GM19395 (cell line): Measurements from ENCODE around the gene MRTFB.

Experiments
- ATAC-seq: cut with Tn5 transposase; IDR thresholded peaks from one replicate; pipeline ENCODE4 v1.9.1; 2021; ENCODE audit warnings: mild to moderate bottlenecking, moderate library complexity; ENCODE audit not compliant: unreplicated experiment

The MRTFB gene

DNA sequence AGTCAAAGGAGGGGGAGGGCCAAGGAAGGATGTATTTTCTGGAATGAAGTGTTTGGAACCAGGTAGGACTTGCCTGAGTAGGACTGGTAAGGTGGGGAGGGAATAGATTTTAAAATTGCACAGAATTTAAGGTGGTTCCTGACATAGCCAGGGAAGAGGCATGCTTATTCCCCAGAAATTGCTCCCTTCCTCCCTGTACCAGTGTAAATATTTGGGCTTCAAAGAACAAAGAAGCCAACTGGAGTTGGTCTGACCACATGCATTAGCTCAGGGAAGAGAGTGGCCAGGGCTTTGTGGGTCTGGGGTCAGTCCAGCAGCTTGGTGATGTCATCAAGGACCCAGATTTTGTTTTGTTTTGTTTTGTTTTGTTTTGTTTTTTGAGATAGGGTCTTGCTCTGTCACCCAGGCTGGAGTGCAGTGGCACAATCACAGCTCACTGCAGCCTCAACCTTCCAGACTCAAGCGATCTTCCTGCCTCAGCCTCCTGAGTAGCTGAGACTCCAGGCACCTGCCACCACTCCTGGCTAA is 9.3 kb upstream of the MRTFB start:
- no peak for ATAC-seq

DNA sequence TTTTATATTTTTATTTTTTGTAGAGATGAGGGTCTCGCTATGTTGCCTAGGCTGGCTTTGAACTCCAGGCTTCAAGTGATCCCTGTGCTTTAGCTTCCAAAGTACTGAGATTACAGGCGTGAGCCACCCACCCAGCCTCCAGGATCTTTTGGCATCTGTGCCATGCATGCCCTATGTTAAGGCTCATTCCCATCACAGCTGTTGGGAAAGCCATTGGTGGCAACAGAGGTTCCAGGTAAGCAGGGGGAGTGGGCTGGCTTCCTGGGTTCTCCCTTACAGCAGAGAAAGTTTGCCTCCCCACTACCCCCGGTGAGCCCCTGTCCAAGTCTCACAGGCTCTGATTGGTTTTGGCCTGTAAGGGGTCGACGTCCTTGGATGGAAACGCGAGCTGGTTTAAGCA is 8.9 kb upstream of the MRTFB start:
- ATAC-seq: no peak

DNA sequence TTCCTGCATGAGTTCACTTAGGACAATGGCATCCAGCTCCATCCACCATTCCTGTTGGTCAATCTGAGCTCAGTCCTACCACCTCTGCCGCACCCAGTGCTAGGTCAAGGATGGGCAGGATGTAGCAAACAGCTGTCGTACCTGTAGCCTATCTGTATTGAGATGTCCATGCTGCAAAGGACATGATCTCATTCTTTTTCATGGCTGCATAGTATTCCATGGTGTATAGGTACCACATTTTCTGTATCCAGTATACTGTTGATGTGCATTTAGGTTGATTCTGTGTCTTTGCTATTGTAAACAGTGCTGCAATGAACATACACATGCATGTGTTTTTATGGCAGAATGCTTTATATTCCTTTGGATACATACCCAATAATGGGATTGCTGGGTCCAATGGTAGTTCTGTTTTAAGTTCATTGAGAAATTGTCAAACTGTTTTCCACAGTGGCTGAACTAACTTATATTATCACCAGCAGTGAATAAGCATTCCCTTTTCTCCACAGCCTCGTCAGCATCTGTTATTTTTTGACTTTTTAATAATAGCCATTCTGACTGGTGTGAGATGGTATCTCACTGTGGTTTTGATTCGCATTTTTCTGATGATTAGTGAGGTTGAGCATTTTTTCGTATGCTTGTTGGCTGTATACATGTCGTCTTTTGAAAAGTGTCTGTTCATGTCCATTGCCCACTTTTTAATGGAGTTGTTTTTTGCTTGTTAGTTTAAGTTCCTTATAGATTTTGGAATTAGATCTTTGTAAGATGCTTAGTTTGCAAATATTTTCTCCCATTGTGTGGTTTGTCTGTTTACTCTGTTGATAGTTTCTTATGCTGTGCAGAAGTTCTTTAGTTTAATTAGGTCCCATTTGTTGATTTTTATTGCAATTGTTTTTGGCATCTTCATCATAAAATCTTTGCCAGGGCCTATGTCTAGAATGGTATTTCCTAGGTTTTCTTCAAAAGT is 7.2 kb upstream of the MRTFB start:
- ATAC-seq: no peak

- ATAC-seq: no peak
Observed at GRCh38 chr16:14069818-14070217, 1.3 kb upstream of the MRTFB start.

- peak; percentile 13 for ATAC-seq
Observed at GRCh38 chr16:14070555-14070876, 603 bp upstream of the MRTFB start.

- ATAC-seq: peak; percentile 53
Observed at GRCh38 chr16:14071576-14072271, 605 bp downstream of the MRTFB start.

DNA sequence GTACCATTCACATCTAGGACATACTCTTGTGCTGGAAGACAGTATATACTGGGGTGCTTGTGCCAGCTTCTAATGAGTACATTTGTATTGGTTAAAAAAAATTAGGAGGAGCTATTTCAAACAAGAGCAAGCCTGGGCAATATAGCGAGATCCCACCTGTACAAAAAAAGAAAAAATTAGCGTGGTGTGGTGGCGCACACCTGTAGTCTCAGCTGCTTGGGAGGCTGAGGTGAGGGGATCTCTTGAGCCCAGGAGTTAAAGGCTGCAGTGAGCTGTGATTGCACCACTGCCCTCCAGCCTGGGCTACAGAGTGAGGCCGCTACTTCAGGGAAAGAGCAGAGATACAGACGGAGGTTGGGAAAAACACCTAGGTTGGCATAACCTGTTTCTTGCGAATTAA is 1.2 kb downstream of the MRTFB start:
- no peak for ATAC-seq

DNA sequence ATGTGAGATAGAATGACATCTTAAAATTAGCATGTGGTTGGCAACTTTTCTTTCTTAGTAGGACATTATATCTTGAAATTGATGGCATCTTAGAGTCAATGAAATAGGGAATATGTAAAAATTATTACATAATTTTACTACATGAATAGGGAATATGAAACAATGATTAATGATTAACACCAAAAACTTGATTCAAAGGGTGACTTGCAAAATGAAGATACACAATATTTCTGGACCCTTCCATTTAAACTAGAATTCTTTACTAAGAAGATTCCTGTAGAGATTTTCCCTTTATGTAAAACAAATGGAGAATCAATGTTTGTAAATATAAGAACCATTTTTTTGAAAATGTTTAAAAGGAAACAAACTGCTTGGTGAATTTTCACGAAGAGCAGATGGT is 3.4 kb downstream of the MRTFB start:
- no peak for ATAC-seq

DNA sequence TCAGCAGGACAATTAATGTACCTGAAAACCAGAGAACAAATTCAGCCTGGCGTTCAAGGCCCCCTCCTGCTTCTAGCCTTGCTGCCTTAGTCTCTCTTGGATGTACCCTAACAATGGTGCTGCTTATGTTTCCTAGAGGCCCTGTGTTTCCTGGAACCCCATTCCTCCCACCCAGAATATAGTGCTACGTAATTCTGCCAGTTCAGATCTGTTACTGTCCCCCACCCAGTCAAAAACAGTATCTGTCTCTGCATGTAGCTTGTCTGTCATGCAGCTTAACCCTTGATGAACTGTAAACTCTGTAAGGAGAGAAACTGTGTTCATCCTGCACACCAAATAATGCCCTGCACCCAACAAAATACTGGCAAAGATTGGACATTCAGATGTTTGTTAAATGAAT is 6.8 kb downstream of the MRTFB start:
- no peak for ATAC-seq

- no peak for ATAC-seq
Observed at GRCh38 chr16:14086477-14086876, 15.4 kb downstream of the MRTFB start.

DNA sequence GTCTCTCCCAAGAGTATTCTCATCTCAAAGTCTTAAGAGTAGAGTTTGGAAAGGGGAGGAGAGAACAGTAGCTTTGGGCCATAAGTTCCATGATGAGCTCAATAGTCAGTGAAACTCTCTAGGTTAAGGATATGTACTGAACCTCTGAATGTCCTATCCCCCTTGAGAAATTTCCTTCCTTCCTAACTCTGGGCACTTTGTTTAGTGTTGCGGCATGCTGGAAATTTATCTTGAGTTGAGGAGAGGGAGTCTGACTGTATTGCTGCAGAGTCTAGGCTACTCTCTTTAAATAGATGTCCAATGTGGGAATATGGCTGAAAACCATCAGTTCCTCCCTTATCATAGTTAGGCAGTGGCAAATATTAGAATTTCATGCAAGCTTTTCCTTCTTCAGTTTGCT is 16.1 kb downstream of the MRTFB start:
- ATAC-seq: no peak

GRCh38 chr16:14087590-14088154 is 16.6 kb downstream of the MRTFB start:
- no peak for ATAC-seq

- no peak for ATAC-seq
Observed at GRCh38 chr16:14088155-14088753, 17.1 kb downstream of the MRTFB start.

GRCh38 chr16:14089283-14089823 is 18.2 kb downstream of the MRTFB start:
- ATAC-seq: no peak

GRCh38 chr16:14092561-14092960 is 21.4 kb downstream of the MRTFB start:
- ATAC-seq: no peak

DNA sequence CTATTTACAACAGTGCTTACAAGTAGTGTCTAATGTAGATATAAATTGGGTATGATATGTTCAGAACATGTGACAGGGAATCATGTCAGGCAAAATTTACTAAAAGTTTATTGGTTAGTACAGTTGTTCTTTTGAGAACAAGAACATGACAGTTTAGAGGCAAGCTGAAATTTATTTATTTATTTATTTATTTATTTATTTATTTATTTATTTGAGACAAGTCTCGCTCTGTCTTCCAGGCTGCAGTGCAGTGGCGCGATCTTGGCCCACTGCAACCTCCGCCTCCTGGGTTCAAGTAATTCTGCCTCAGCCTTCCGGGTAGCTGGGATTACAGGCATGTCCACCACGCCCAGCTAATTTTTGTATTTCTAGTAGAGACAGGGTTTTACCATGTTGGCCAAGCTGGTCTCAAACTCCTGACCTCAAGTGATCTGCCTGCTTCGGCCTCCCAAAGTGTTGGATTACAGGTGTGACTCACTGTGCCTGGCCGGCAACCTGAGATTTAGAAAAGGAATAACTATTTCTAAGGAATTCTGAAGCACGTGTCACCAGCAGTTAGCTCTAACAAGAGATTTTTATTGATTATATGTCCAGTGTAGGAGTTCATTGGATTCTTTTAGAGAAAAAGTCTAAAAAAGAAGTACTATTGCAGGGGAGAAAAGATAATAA is 24.9 kb downstream of the MRTFB start:
- no peak for ATAC-seq

- ATAC-seq: no peak
Observed at GRCh38 chr16:14097182-14097959, 26.3 kb downstream of the MRTFB start.

DNA sequence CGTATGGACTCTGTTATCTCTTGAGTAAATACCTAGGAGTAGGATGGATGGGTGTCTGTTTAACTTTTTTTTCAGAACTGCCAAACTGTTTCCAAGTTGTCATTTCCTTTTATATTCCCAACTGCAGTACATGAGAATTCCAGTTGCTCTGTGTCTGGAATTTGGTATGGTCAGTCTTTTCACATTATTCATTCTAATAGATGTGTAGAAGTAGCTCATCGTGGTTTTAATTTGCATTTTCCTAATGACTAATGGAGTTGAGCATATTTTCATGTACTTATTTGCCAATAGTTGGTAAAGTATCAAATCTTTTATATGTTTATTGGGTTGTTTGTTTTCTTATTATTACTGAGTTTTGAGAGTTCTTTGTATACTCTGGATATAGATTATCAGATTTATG is 27.0 kb downstream of the MRTFB start:
- no peak for ATAC-seq

DNA sequence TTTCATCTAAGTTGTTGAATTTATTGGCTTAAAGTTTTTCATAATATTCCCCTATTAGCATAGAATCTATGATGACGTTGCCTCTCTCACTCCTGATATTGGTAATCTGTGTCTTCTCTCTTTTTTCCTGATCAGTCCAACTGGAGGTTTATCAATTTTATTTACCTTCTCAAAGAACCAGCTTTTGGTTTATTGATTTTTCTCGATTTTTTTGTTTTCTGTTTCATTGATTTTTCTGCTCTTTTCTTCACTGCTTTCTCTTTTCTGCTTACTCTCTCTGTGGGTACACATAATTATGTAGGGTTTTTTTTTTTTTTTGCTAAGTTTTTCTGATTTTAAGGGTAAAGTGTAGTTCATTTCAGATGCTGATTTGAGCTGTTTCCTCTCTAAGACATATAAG is 29.7 kb downstream of the MRTFB start:
- no peak for ATAC-seq

DNA sequence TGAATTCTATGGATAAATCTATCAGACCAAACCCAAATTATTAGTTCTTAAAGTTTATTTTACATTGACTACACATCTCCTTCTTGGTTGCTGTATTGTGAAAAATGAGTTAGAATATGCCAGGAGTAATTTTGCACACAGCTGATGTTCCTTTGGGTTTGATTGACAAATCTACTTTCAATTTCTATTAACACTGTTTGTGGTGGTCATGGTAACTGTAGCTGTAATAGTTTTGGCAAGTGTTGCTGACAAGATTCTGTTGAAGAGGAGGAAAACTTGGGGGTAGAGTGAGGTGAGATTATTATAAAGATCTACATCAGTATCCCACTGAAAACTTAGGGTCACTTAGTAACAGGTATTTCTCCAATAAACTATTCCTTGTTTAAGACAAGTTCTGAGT is 30.3 kb downstream of the MRTFB start:
- no peak for ATAC-seq
